ENCODE data around the gene HTR1D. TPM values are rescaled to one million over a fixed set of nuclear protein-coding genes. Genes with fewer than 3 reads are reported as not detected.

HTR1D gene
- total RNA-seq, 1 donor from 2014 or later, result not detected

GRCh38 chr1:23150125-23150524, 67.2 kb downstream of the HTR1D start:
- DNase-seq (ENCODE audit: low read depth), result no peak
- H3K4me3 ChIP-seq (ENCODE audit: low read depth, low read length), result no peak overlapping the region
- no peak for TF ChIP-seq CTCF (conservative IDR thresholded peaks at IDR 0.05; ENCODE audit: low read depth, low read length)

- no peak overlapping the region for H3K4me3 ChIP-seq (ENCODE audit: low read depth, low read length)
- TF ChIP-seq CTCF (conservative IDR thresholded peaks at IDR 0.05; ENCODE audit: low read depth, low read length), result no peak
- DNase-seq (ENCODE audit: low read depth), result no peak
Measured at GRCh38 chr1:23149114-23149513, 68.2 kb downstream of the HTR1D start.

GRCh38 chr1:23148084-23148483, 69.2 kb downstream of the HTR1D start:
- H3K4me3 ChIP-seq (ENCODE audit: low read depth, low read length), result no peak overlapping the region
- DNase-seq (ENCODE audit: low read depth), result no peak
- no peak for TF ChIP-seq CTCF (conservative IDR thresholded peaks at IDR 0.05; ENCODE audit: low read depth, low read length)

Other genes with a start within 250 kb of the HTR1D start
- not detected in 2 replicates for gene LACTBL1, start 244.6 kb downstream of the HTR1D start, total RNA-seq
- not detected in 2 replicates for gene TEX46, start 201.7 kb downstream of the HTR1D start, total RNA-seq
- 110 and 136 TPM in 2 replicates for gene KDM1A, start 198.0 kb downstream of the HTR1D start, total RNA-seq
- gene LUZP1, start 48.6 kb downstream of the HTR1D start, total RNA-seq, result 17.6 and 21.7 TPM in 2 replicates
- gene HNRNPR, start 126.8 kb upstream of the HTR1D start, total RNA-seq, result 87.7 and 135 TPM in 2 replicates
- 6.7 and 8.0 TPM in 2 replicates for gene ZNF436, start 152.3 kb upstream of the HTR1D start, total RNA-seq
- gene TCEA3, start 207.2 kb upstream of the HTR1D start, total RNA-seq, result 0.65 and 3.1 TPM in 2 replicates

Measured in epithelial cell of proximal tubule (primary cell).